ENCODE results near the gene ITIH3.
"Not testable (repeated sequence)": the region's sequence is repeated elsewhere in the genome, so short reads cannot be mapped to it uniquely, and the experiment has no call there.

ITIH3 gene

GRCh38 chr3:52794612-52795099 lies at the start of gene ITIH3:
Gene ITIH3, plus strand, starts transcription at chr3:52794796. Its CDS starts 8 bp downstream, at chr3:52794804.
- no peak for DNase-seq

- no peak for DNase-seq
Measured at GRCh38 chr3:52752045-52752660, 42.4 kb upstream of the ITIH3 start.

GRCh38 chr3:52754373-52754772 lies 40.2 kb upstream of the ITIH3 start:
- DNase-seq = no peak

GRCh38 chr3:52756141-52756540 lies 38.5 kb upstream of the ITIH3 start:
- DNase-seq = no peak

GRCh38 chr3:52763466-52763865 lies 31.1 kb upstream of the ITIH3 start:
- no peak for DNase-seq

GRCh38 chr3:52769786-52770455 lies 24.7 kb upstream of the ITIH3 start:
- no peak for DNase-seq

- DNase-seq = peak; percentile 79 to 84
Measured at GRCh38 chr3:52770496-52771333, 23.9 kb upstream of the ITIH3 start, which contains the start of gene NEK4. Gene NEK4, minus strand, starts transcription at chr3:52770940. Its CDS starts 194 bp downstream, at chr3:52770746.

- DNase-seq = no peak
Measured at GRCh38 chr3:52771334-52771681, 23.3 kb upstream of the ITIH3 start.

GRCh38 chr3:52771702-52772101 lies 22.9 kb upstream of the ITIH3 start:
- DNase-seq = no peak

- no peak for DNase-seq
Measured at GRCh38 chr3:52773361-52774065, 21.1 kb upstream of the ITIH3 start.

GRCh38 chr3:52774066-52774713 lies 20.4 kb upstream of the ITIH3 start:
- no peak for DNase-seq

- DNase-seq = no peak
Measured at GRCh38 chr3:52774901-52775864, 19.4 kb upstream of the ITIH3 start.

GRCh38 chr3:52775877-52776276 lies 18.7 kb upstream of the ITIH3 start:
- DNase-seq = no peak

GRCh38 chr3:52776486-52776885 lies 18.1 kb upstream of the ITIH3 start:
- DNase-seq = not testable (repeated sequence)

GRCh38 chr3:52777127-52777958 lies 17.3 kb upstream of the ITIH3 start, which contains the start of gene ITIH1:
Gene ITIH1, plus strand, starts transcription at chr3:52777599. Its CDS starts 17 bp downstream, at chr3:52777616.
- no peak for DNase-seq

GRCh38 chr3:52777959-52778805 lies 16.4 kb upstream of the ITIH3 start:
- no peak for DNase-seq

- no peak for DNase-seq
Measured at GRCh38 chr3:52779011-52779836, 15.4 kb upstream of the ITIH3 start.
